GM12874 (cell line): ENCODE data around the gene WDR35.

Source experiments
- CTCF ChIP-seq: IDR thresholded peaks from 2 replicates; pipeline ENCODE4 v1.5.1; 2011; ENCODE audit warnings: low read depth, mild to moderate bottlenecking, control low read depth, low read length, moderate library complexity; ENCODE audit not compliant: insufficient read depth

Gene WDR35

GRCh38 chr2:20005891-20006470 is 16.1 kb upstream of the WDR35 start:
- no peak for TF ChIP-seq CTCF

- TF ChIP-seq CTCF = no peak
Observed at GRCh38 chr2:20005067-20005627, 15.2 kb upstream of the WDR35 start.

GRCh38 chr2:20001361-20001863 is 11.5 kb upstream of the WDR35 start:
- no peak for TF ChIP-seq CTCF

GRCh38 chr2:19993731-19994130 is 3.8 kb upstream of the WDR35 start:
- no peak for TF ChIP-seq CTCF

- TF ChIP-seq CTCF = no peak
Observed at GRCh38 chr2:19991895-19992294, 2.0 kb upstream of the WDR35 start.

GRCh38 chr2:19990416-19990728 is 467 bp upstream of the WDR35 start:
- no peak for TF ChIP-seq CTCF

- TF ChIP-seq CTCF = no peak
Observed at GRCh38 chr2:19989342-19989666, 601 bp downstream of the WDR35 start.
